Measurements from ENCODE around the gene PRADC1. TPM values are rescaled to one million over a fixed set of nuclear protein-coding genes. Genes with fewer than 3 reads are reported as not detected.

The PRADC1 gene
- total RNA-seq, 1 experiment from 2014 or later = 8.6 TPM

DNA sequence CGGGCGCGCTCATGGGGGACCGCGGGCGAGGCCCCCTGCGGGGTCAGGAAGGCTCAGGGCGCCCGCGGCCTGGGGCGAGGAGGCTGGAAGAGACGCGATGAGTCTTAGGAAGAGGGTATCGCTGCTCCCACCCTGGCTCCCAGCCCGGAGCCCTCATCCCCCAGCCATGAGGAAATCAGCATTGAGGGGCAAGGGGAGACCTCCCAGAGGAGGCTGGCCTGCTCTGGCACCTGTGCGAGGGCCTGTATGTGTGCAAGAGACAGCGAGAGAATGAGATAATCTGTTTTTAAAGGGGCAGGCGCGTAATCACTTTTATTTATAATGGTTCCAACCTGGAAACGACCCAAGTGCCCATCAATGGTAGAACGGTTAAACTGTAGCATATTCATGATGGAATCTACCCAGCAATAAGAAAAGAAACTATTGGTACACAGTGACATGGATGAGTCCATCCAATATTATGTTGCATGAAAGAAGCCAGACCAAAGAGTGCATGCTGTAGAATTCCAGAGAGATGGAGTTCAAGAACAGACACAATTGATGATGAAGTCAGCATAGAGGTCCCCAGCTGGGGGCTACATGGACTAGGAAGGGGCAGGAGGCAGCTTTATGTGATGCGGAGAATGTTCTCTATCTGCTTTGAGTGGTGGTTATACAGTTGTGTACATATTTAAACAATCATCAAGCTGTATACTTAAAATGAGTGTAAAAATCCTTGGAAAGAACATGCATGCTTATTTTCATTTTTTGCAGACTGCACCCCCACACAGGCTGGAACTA is 36.8 kb upstream of the PRADC1 start:
- Histone ChIP-seq H3K27ac (ENCODE audit: low read depth, low read length) (peak overlapping the region; percentile 94), H2AFZ (ENCODE audit: low read depth, low read length, poor library complexity, severe bottlenecking) (no peak overlapping the region), H3K79me2 (ENCODE audit: insufficient read depth, low read length) (peaks cover 37% of the 10 kb centered on the region), H3K27me3 (ENCODE audit: insufficient read depth, low read length) (no peaks in the 10 kb centered on the region), H3K4me3 (replicated peaks in 1 of 2; ENCODE audit: low read depth in 1 of 2, low read length in 2 of 2) (peak overlapping the region; percentile 72 to 75), H3K4me2 (ENCODE audit: low read length) (peak overlapping the region; percentile 98), H3K9me2 (ENCODE audit: insufficient read depth) (no peaks in the 10 kb centered on the region), H3K4me1 (ENCODE audit: control insufficient read depth in 1 of 2, insufficient read depth in 2 of 2, low read length in 2 of 2) (peaks cover 8 to 33% of the 10 kb centered on the region in 2 experiments), H3K9ac (ENCODE audit: low read length) (peak overlapping the region; percentile 79), H3K36me3 (ENCODE audit: control insufficient read depth in 1 of 2, insufficient read depth in 2 of 2, low read length in 2 of 2) (peaks cover 1 to 11% of the 10 kb centered on the region in 2 experiments; a peak in 1 of 4 replicates), H3K9me3 (ENCODE audit: control insufficient read depth in 1 of 2, insufficient read depth in 1 of 2, low read depth in 1 of 2, low read length in 2 of 2) (no peaks in the 10 kb centered on the region), H4K20me1 (ENCODE audit: insufficient read depth) (no peaks in the 10 kb centered on the region)
- ChIA-PET RAD21 (ENCODE audit: low non-redundant PET in 1 of 2, low total read pairs in 2 of 2, uncharacterized antibody in 2 of 2, unreplicated experiment in 2 of 2) (interaction anchor here in 1 of 2 experiments (1.7 kb wide), 1 partner anchor 90 kb away, joined by 3 read pairs; no protein-coding TSS in a partner anchor), POLR2A (interaction anchor here (0.8 kb wide), 1 partner anchor 36 kb away, joined by 4 read pairs; the partner anchor contains the start of genes CCT7 and PRADC1), CTCF (no interaction called here)
- ATAC-seq = no peak; the same call in 1 of the 2 replicates
- no peak for DNase-seq (ENCODE audit: low read depth, low spot score)
- intact Hi-C loops (cut with micrococcal nuclease) = no loop called here
- TF ChIP-seq, protein P1, sequence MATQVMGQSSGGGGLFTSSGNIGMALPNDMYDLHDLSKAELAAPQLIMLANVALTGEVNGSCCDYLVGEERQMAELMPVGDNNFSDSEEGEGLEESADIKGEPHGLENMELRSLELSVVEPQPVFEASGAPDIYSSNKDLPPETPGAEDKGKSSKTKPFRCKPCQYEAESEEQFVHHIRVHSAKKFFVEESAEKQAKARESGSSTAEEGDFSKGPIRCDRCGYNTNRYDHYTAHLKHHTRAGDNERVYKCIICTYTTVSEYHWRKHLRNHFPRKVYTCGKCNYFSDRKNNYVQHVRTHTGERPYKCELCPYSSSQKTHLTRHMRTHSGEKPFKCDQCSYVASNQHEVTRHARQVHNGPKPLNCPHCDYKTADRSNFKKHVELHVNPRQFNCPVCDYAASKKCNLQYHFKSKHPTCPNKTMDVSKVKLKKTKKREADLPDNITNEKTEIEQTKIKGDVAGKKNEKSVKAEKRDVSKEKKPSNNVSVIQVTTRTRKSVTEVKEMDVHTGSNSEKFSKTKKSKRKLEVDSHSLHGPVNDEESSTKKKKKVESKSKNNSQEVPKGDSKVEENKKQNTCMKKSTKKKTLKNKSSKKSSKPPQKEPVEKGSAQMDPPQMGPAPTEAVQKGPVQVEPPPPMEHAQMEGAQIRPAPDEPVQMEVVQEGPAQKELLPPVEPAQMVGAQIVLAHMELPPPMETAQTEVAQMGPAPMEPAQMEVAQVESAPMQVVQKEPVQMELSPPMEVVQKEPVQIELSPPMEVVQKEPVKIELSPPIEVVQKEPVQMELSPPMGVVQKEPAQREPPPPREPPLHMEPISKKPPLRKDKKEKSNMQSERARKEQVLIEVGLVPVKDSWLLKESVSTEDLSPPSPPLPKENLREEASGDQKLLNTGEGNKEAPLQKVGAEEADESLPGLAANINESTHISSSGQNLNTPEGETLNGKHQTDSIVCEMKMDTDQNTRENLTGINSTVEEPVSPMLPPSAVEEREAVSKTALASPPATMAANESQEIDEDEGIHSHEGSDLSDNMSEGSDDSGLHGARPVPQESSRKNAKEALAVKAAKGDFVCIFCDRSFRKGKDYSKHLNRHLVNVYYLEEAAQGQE (IDR thresholded peaks at IDR 0.05; ENCODE audit: low read depth) = no peak
- TF ChIP-seq SIN3A (IDR thresholded peaks at IDR 0.05; ENCODE audit: low read depth) (no peak), JUND (IDR thresholded peaks at IDR 0.05) (no peak), ZNF274 (IDR thresholded peaks at IDR 0.05; ENCODE audit: low read depth, low read length) (no peak), SP1 (IDR thresholded peaks at IDR 0.05; ENCODE audit: low read depth) (0 out of 2 replicates have a peak, but pooled peaks have one; percentile 16), FOSL1 (IDR thresholded peaks at IDR 0.05; ENCODE audit: low read depth) (no peak)
- TF ChIP-seq, protein P2, sequence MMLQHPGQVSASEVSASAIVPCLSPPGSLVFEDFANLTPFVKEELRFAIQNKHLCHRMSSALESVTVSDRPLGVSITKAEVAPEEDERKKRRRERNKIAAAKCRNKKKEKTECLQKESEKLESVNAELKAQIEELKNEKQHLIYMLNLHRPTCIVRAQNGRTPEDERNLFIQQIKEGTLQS (IDR thresholded peaks at IDR 0.05) = no peak
- TF ChIP-seq, protein P3, sequence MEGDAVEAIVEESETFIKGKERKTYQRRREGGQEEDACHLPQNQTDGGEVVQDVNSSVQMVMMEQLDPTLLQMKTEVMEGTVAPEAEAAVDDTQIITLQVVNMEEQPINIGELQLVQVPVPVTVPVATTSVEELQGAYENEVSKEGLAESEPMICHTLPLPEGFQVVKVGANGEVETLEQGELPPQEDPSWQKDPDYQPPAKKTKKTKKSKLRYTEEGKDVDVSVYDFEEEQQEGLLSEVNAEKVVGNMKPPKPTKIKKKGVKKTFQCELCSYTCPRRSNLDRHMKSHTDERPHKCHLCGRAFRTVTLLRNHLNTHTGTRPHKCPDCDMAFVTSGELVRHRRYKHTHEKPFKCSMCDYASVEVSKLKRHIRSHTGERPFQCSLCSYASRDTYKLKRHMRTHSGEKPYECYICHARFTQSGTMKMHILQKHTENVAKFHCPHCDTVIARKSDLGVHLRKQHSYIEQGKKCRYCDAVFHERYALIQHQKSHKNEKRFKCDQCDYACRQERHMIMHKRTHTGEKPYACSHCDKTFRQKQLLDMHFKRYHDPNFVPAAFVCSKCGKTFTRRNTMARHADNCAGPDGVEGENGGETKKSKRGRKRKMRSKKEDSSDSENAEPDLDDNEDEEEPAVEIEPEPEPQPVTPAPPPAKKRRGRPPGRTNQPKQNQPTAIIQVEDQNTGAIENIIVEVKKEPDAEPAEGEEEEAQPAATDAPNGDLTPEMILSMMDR (IDR thresholded peaks at IDR 0.05 in 2 of 3, conservative IDR thresholded peaks at IDR 0.05 in 1 of 3; ENCODE audit: borderline replicate concordance in 1 of 3, insufficient read depth in 1 of 3, low read depth in 2 of 3, low read length in 2 of 3) = no peak
- BruUV-seq (replicated peaks) = TSS peak; percentile 84

All from HCT116 (cell line).